Transverse colon (tissue), 3 donors: ENCODE data around the gene ZNF346.
A peak's percentile ranks its signal among the peaks of the same experiment; 100 is the strongest.

Experiments used
- EP300 ChIP-seq: sonication (generic); formaldehyde crosslinking; IDR thresholded peaks from one replicate; pipeline ENCODE4 v1.6.1; 2017; ENCODE audit warnings: antibody characterized with exemption, low read depth
- POLR2A ChIP-seq: fragments of 450-650 bp; IDR thresholded peaks from one replicate; pipeline ENCODE4 v1.6.1; 2016; ENCODE audit warnings: antibody characterized with exemption, mild to moderate bottlenecking, moderate library complexity
- TF ChIP-seq, protein P1 (sequence below), 5 experiments: fragments of 200-600 bp in 3 of 5; fragments of 450-650 bp in 2 of 5; sonication (generic) in 3 of 5; IDR thresholded peaks; 1 replicate in 2 of 5; 2 replicates in 3 of 5; pipeline ENCODE4 v1.5.1; 2016 to 2017; ENCODE audit warnings: antibody characterized with exemption in 5 of 5, inconsistent platforms in 3 of 5, mild to moderate bottlenecking in 2 of 5, moderate library complexity in 1 of 5

GRCh38 chr5:177086654-177087397 lies 64.3 kb downstream of the ZNF346 start, which contains the start of gene FGFR4:
- peak; percentile 74 for TF ChIP-seq POLR2A
- TF ChIP-seq, protein P1, sequence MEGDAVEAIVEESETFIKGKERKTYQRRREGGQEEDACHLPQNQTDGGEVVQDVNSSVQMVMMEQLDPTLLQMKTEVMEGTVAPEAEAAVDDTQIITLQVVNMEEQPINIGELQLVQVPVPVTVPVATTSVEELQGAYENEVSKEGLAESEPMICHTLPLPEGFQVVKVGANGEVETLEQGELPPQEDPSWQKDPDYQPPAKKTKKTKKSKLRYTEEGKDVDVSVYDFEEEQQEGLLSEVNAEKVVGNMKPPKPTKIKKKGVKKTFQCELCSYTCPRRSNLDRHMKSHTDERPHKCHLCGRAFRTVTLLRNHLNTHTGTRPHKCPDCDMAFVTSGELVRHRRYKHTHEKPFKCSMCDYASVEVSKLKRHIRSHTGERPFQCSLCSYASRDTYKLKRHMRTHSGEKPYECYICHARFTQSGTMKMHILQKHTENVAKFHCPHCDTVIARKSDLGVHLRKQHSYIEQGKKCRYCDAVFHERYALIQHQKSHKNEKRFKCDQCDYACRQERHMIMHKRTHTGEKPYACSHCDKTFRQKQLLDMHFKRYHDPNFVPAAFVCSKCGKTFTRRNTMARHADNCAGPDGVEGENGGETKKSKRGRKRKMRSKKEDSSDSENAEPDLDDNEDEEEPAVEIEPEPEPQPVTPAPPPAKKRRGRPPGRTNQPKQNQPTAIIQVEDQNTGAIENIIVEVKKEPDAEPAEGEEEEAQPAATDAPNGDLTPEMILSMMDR (IDR thresholded peaks at IDR 0.05), result peak; percentile 73 to 98 (median 82)
- no peak for TF ChIP-seq EP300
